Keratinocyte (primary cell): ENCODE data around the gene VOPP1.

Experiments used
- EZH2 ChIP-seq: IDR thresholded peaks from one replicate; pipeline ENCODE4 v1.6.1; 2012; ENCODE audit warnings: inconsistent platforms, mild to moderate bottlenecking, low read length, moderate library complexity
- TF ChIP-seq, protein P1 (sequence below), 3 experiments: IDR thresholded peaks in 1 of 3; conservative IDR thresholded peaks in 1 of 3; optimal IDR thresholded peaks in 1 of 3; 2 replicates in 2 of 3; 3 replicates in 1 of 3; pipeline versions ENCODE3 to v1.5.1; 2011; ENCODE audit warnings: low read length in 3 of 3, mild to moderate bottlenecking in 3 of 3, moderate library complexity in 2 of 3, control low read depth in 1 of 3, inconsistent platforms in 1 of 3; ENCODE audit not compliant: insufficient read depth in 2 of 3; ENCODE audit errors: extremely low read depth in 1 of 3

DNA sequence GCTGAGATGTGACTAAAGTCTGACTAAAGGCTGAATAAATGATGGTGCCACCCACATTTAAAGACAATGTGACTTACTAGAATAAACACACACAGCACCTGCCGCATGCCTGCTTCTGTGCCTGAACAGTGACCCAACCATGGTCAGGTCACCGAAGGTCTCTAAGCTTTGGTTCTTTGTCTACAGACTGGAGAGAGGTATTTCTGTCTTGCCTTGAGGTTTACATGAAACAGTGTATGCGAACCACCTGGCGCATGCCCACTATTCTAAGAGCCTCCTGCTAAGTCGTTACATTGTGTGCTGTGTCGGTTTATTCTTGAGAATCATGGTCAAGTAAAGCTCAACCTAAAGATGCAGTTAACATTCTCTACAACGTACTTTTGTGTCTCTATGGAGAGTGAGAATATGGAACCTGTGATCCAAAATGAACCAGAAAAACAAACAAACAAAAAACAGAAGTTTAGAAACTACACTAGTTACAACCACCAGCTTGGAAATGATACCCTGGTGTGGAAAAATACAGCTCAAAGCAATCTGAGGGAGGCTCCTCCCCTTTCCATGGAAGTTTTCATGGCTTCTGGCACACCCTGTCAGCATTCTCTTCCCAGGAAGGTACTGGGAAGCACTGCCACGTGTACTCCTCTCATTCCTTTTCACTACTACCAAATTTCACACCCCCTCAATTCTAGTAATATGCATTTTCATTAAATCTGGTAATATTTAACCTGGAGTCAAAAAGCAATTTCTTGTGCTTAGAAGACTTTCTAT lies 40.0 kb downstream of the VOPP1 start:
- TF ChIP-seq, protein P1, sequence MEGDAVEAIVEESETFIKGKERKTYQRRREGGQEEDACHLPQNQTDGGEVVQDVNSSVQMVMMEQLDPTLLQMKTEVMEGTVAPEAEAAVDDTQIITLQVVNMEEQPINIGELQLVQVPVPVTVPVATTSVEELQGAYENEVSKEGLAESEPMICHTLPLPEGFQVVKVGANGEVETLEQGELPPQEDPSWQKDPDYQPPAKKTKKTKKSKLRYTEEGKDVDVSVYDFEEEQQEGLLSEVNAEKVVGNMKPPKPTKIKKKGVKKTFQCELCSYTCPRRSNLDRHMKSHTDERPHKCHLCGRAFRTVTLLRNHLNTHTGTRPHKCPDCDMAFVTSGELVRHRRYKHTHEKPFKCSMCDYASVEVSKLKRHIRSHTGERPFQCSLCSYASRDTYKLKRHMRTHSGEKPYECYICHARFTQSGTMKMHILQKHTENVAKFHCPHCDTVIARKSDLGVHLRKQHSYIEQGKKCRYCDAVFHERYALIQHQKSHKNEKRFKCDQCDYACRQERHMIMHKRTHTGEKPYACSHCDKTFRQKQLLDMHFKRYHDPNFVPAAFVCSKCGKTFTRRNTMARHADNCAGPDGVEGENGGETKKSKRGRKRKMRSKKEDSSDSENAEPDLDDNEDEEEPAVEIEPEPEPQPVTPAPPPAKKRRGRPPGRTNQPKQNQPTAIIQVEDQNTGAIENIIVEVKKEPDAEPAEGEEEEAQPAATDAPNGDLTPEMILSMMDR (optimal IDR thresholded peaks at IDR 0.05 in 1 of 3, IDR thresholded peaks at IDR 0.05 in 1 of 3, conservative IDR thresholded peaks at IDR 0.05 in 1 of 3; ENCODE audit: extremely low read depth in 1 of 3, insufficient read depth in 2 of 3, low read length in 3 of 3), result no peak
- no peak for TF ChIP-seq EZH2
